Activated T-helper 2 cell treated with anti-CD3 and anti-CD28 coated beads, Interferon-gamma antibody, Interleukin-2, Interleukin-4, amounts not matched to agents 10 μg/mL and 5 μg/mL and 100 μg/mL, durations not matched to agents 14 hours and 24 hours and 36 hours (primary cell): Measurements from ENCODE around the gene INPP4B. TPM values are rescaled to one million over a fixed set of nuclear protein-coding genes. Genes with fewer than 3 reads are reported as not detected.
"Not testable (repeated sequence)": the region's sequence is repeated elsewhere in the genome, so short reads cannot be mapped to it uniquely, and the experiment has no call there.

Experiments
- DNase-seq: peaks from one replicate; pipeline ENCODE4 v3.0.0; 2021; ENCODE audit warnings: low spot score
- H3K27ac Mint-ChIP-seq: one replicate; pipeline ENCODE4 v1.8.0; 2021; ENCODE audit warnings: mixed read lengths
- H3K27me3 Mint-ChIP-seq: one replicate; pipeline ENCODE4 v1.8.0; 2021; ENCODE audit warnings: low read depth, mixed read lengths
- H3K36me3 Mint-ChIP-seq: one replicate; pipeline ENCODE4 v1.8.0; 2021; ENCODE audit warnings: low read depth, mixed read lengths
- H3K4me1 Mint-ChIP-seq: one replicate; pipeline ENCODE4 v1.8.0; 2021; ENCODE audit warnings: low read depth, mixed read lengths
- H3K4me3 Mint-ChIP-seq: one replicate; pipeline ENCODE4 v1.8.0; 2021; ENCODE audit warnings: low read depth, mild to moderate bottlenecking, moderate library complexity, mixed read lengths
- H3K9me3 Mint-ChIP-seq: one replicate; pipeline ENCODE4 v1.8.0; 2021; ENCODE audit warnings: mixed read lengths
- intact Hi-C: fragments of 100-400 bp; cut with micrococcal nuclease; formaldehyde crosslinking; loops from one replicate; pipeline ENCODE4 v1.15.1; 2023
- total RNA-seq: library from RNA; stranded (reverse); gene quantifications from 2 replicates; pipeline ENCODE4 v1.2.3, GENCODE V29; 2022

The INPP4B gene
- total RNA-seq, 1 donor from 2014 or later: 64.8 TPM

- H3K36me3 Mint-ChIP-seq: no peaks in the 10 kb centered on the region
- H3K9me3 Mint-ChIP-seq: peaks cover 4% of the 10 kb centered on the region
- H3K27me3 Mint-ChIP-seq: no peaks in the 10 kb centered on the region
- intact Hi-C loops: loop anchor here (2.0 to 10.0 kb wide), 6 partner anchors 15 to 523 kb away; no protein-coding TSS in a partner anchor
- H3K4me3 Mint-ChIP-seq: no peak overlapping the region
- H3K27ac Mint-ChIP-seq: peak overlapping the region; percentile 78
- H3K4me1 Mint-ChIP-seq: peaks cover 23% of the 10 kb centered on the region
- peak; percentile 26 for DNase-seq
Measured at GRCh38 chr4:142817442-142817841, 28.7 kb downstream of the INPP4B start.

GRCh38 chr4:142815834-142816233, 30.3 kb downstream of the INPP4B start:
- Mint-ChIP-seq H3K36me3 (no peaks in the 10 kb centered on the region), H3K27me3 (no peaks in the 10 kb centered on the region), H3K4me3 (no peak overlapping the region), H3K27ac (peak overlapping the region; percentile 48), H3K9me3 (peaks cover 4% of the 10 kb centered on the region), H3K4me1 (peaks cover 34% of the 10 kb centered on the region)
- intact Hi-C loops: loop anchor here (1.0 to 10.0 kb wide), 8 partner anchors 8 to 521 kb away; partner anchors contain the start of gene INPP4B
- no peak for DNase-seq

GRCh38 chr4:142813388-142813787, 32.7 kb downstream of the INPP4B start:
- intact Hi-C loops: loop anchor here (10.0 kb wide), 1 partner anchor 519 kb away; no protein-coding TSS in a partner anchor
- no peak overlapping the region for H3K4me3 Mint-ChIP-seq
- no peak overlapping the region for H3K27ac Mint-ChIP-seq
- no peaks in the 10 kb centered on the region for H3K36me3 Mint-ChIP-seq
- H3K9me3 Mint-ChIP-seq: no peaks in the 10 kb centered on the region
- H3K4me1 Mint-ChIP-seq: peaks cover 34% of the 10 kb centered on the region
- no peak for DNase-seq
- no peaks in the 10 kb centered on the region for H3K27me3 Mint-ChIP-seq

- DNase-seq: no peak
- no peaks in the 10 kb centered on the region for H3K9me3 Mint-ChIP-seq
Measured at GRCh38 chr4:142812091-142812490, 34.0 kb downstream of the INPP4B start.

GRCh38 chr4:142811034-142811433, 35.1 kb downstream of the INPP4B start:
- Mint-ChIP-seq H3K9me3 (no peaks in the 10 kb centered on the region), H3K4me1 (peaks cover 16% of the 10 kb centered on the region), H3K36me3 (no peaks in the 10 kb centered on the region), H3K27ac (no peak overlapping the region), H3K27me3 (no peaks in the 10 kb centered on the region), H3K4me3 (no peak overlapping the region)
- intact Hi-C loops: loop anchor here (10.0 kb wide), 1 partner anchor 516 kb away; no protein-coding TSS in a partner anchor
- DNase-seq: no peak

More at GRCh38 chr4:142812091-142812490, 34.0 kb downstream of the INPP4B start:
- Mint-ChIP-seq H3K36me3 (no peaks in the 10 kb centered on the region), H3K4me1 (peaks cover 22% of the 10 kb centered on the region), H3K27ac (no peak overlapping the region), H3K27me3 (no peaks in the 10 kb centered on the region), H3K4me3 (no peak overlapping the region)
- intact Hi-C loops: loop anchor here (10.0 kb wide), 1 partner anchor 517 kb away; no protein-coding TSS in a partner anchor

GRCh38 chr4:142809559-142809958, 36.5 kb downstream of the INPP4B start:
- no peaks in the 10 kb centered on the region for H3K9me3 Mint-ChIP-seq
- H3K4me3 Mint-ChIP-seq: no peak overlapping the region
- intact Hi-C loops: no loop called here
- peaks cover 11% of the 10 kb centered on the region for H3K4me1 Mint-ChIP-seq
- H3K27me3 Mint-ChIP-seq: no peaks in the 10 kb centered on the region
- no peak overlapping the region for H3K27ac Mint-ChIP-seq
- H3K36me3 Mint-ChIP-seq: no peaks in the 10 kb centered on the region
- DNase-seq: no peak

GRCh38 chr4:142803879-142804278, 42.2 kb downstream of the INPP4B start:
- not testable (repeated sequence) for H3K9me3 Mint-ChIP-seq, H3K36me3 Mint-ChIP-seq, H3K27me3 Mint-ChIP-seq, H3K4me3 Mint-ChIP-seq, DNase-seq, H3K27ac Mint-ChIP-seq
- intact Hi-C loops: loop anchor here (2.0 kb wide), 1 partner anchor 13 kb away; no protein-coding TSS in a partner anchor
- H3K4me1 Mint-ChIP-seq: peaks cover 17% of the 10 kb centered on the region

- Mint-ChIP-seq H3K27me3 (no peaks in the 10 kb centered on the region), H3K36me3 (no peaks in the 10 kb centered on the region), H3K27ac (peak overlapping the region; percentile 11), H3K4me1 (peaks cover 17% of the 10 kb centered on the region), H3K9me3 (peaks cover 5% of the 10 kb centered on the region), H3K4me3 (no peak overlapping the region)
- intact Hi-C loops: loop anchor here (2.0 kb wide), 1 partner anchor 15 kb away; no protein-coding TSS in a partner anchor
- DNase-seq: no peak
Measured at GRCh38 chr4:142801966-142802365, 44.1 kb downstream of the INPP4B start.

- no peak overlapping the region for H3K27ac Mint-ChIP-seq
- no peak overlapping the region for H3K4me3 Mint-ChIP-seq
- H3K9me3 Mint-ChIP-seq: no peaks in the 10 kb centered on the region
- DNase-seq: no peak
- intact Hi-C loops: no loop called here
- no peaks in the 10 kb centered on the region for H3K36me3 Mint-ChIP-seq
- no peaks in the 10 kb centered on the region for H3K27me3 Mint-ChIP-seq
- H3K4me1 Mint-ChIP-seq: peaks cover 9% of the 10 kb centered on the region
Measured at GRCh38 chr4:142781114-142781513, 65.0 kb downstream of the INPP4B start.

GRCh38 chr4:142778900-142779299, 67.2 kb downstream of the INPP4B start:
- Mint-ChIP-seq H3K4me1 (peaks cover 12% of the 10 kb centered on the region), H3K27me3 (no peaks in the 10 kb centered on the region), H3K27ac (no peak overlapping the region), H3K36me3 (no peaks in the 10 kb centered on the region), H3K4me3 (no peak overlapping the region), H3K9me3 (no peaks in the 10 kb centered on the region)
- intact Hi-C loops: no loop called here
- DNase-seq: no peak

- no peak overlapping the region for H3K4me3 Mint-ChIP-seq
- H3K27ac Mint-ChIP-seq: no peak overlapping the region
- H3K36me3 Mint-ChIP-seq: no peaks in the 10 kb centered on the region
- DNase-seq: no peak
- H3K4me1 Mint-ChIP-seq: peaks cover 12% of the 10 kb centered on the region
- H3K9me3 Mint-ChIP-seq: no peaks in the 10 kb centered on the region
- intact Hi-C loops: no loop called here
- no peaks in the 10 kb centered on the region for H3K27me3 Mint-ChIP-seq
Measured at GRCh38 chr4:142778430-142778829, 67.7 kb downstream of the INPP4B start.

GRCh38 chr4:142777045-142777743, 68.9 kb downstream of the INPP4B start:
- Mint-ChIP-seq H3K4me1 (peaks cover 12% of the 10 kb centered on the region), H3K27me3 (no peaks in the 10 kb centered on the region), H3K9me3 (no peaks in the 10 kb centered on the region), H3K36me3 (no peaks in the 10 kb centered on the region), H3K4me3 (no peak overlapping the region), H3K27ac (no peak overlapping the region)
- intact Hi-C loops: no loop called here
- no peak for DNase-seq

GRCh38 chr4:142776026-142776425, 70.1 kb downstream of the INPP4B start:
- Mint-ChIP-seq H3K27me3 (no peaks in the 10 kb centered on the region), H3K4me1 (peaks cover 12% of the 10 kb centered on the region), H3K27ac (no peak overlapping the region), H3K9me3 (no peaks in the 10 kb centered on the region), H3K4me3 (no peak overlapping the region), H3K36me3 (no peaks in the 10 kb centered on the region)
- DNase-seq: no peak
- intact Hi-C loops: no loop called here
